Endothelial cell of umbilical vein (primary cell): ENCODE measurements around the gene ENPP3. TPM values are rescaled to one million over a fixed set of nuclear protein-coding genes. Genes with fewer than 3 reads are reported as not detected.

Source experiments
- BruUV-seq: library from RNA; stranded (reverse); fragments of 400-500 nt; replicated peaks from 2 replicates; lab custom pipeline; 2021; lab: Mats Ljungman, UMichigan
- CTCF ChIA-PET: fragments of 300-600, 350-600 bp; sonication (Branson Sonifier 250); formaldehyde crosslinking; loops from one replicate; lab custom pipeline; 2021; ENCODE audit warnings: antibody characterized with exemption, inconsistent platforms; lab: Charles Lee
- POLR2A ChIA-PET: fragments of 300-600, 350-600 bp; sonication (Branson Sonifier 250); formaldehyde crosslinking; loops from one replicate; lab custom pipeline; 2021; ENCODE audit warnings: antibody characterized with exemption, inconsistent platforms; lab: Charles Lee
- DNase-seq: peaks from one replicate; pipeline ENCODE4 v3.0.0-alpha.2; 2011; ENCODE audit warnings: low read depth, low spot score
- FAIRE-seq: peaks from 2 replicates; lab custom pipeline; 2011; peaks lifted over from hg19 to GRCh38; lab: Jason Lieb, UNC
- H2AFZ ChIP-seq: 2 replicates; pipeline ENCODE4 v1.6.0; 2012; ENCODE audit warnings: low read depth, low read length, control low read depth, inconsistent platforms
- H3K27ac ChIP-seq: 2 replicates; pipeline ENCODE4 v1.5.1; 2011; ENCODE audit warnings: low read depth, mild to moderate bottlenecking, control low read depth, low read length, moderate library complexity; ENCODE audit not compliant: insufficient read depth
- H3K27me3 ChIP-seq, 2 experiments: 2 replicates each; pipeline versions ENCODE4 v1.6.0 to v1.6.1; 2011; ENCODE audit warnings: low read length in 2 of 2, mixed read lengths in 1 of 2; ENCODE audit not compliant: control insufficient read depth in 2 of 2, insufficient read depth in 2 of 2
- H3K36me3 ChIP-seq, 2 experiments: 2 replicates in 1 of 2; 3 replicates in 1 of 2; pipeline ENCODE4 v1.5.1; 2011; ENCODE audit warnings: low read length in 2 of 2, mild to moderate bottlenecking in 1 of 2, moderate library complexity in 1 of 2; ENCODE audit not compliant: control insufficient read depth in 2 of 2, insufficient read depth in 2 of 2; ENCODE audit errors: extremely low read depth in 1 of 2
- H3K4me1 ChIP-seq: 3 replicates; pipeline ENCODE4 v1.5.1; 2011; ENCODE audit warnings: mild to moderate bottlenecking, low read length; ENCODE audit not compliant: control insufficient read depth, insufficient read depth; ENCODE audit errors: extremely low read depth
- H3K4me2 ChIP-seq: 2 replicates; pipeline ENCODE4 v1.6.1; 2011; ENCODE audit warnings: low read length, control low read depth, mixed read lengths; ENCODE audit not compliant: insufficient read depth
- H3K4me3 ChIP-seq, 3 experiments: fragments of 200-600 bp in 1 of 3; sonication (generic), shearing (Covaris generic) in 1 of 3; replicated peaks in 1 of 3; 2 replicates each; pipeline ENCODE4 v1.5.1; 2011 to 2016; ENCODE audit warnings: control low read depth in 3 of 3, low read length in 3 of 3, mild to moderate bottlenecking in 2 of 3, inconsistent platforms in 1 of 3, low read depth in 1 of 3, moderate library complexity in 1 of 3; ENCODE audit not compliant: insufficient read depth in 1 of 3
- H3K79me2 ChIP-seq: 2 replicates; pipeline ENCODE4 v1.6.0; 2012; ENCODE audit warnings: low read length, inconsistent platforms; ENCODE audit not compliant: control insufficient read depth, insufficient read depth
- H3K9ac ChIP-seq: replicated peaks from 2 replicates; pipeline ENCODE3; 2011; ENCODE audit warnings: low read length, control low read depth; ENCODE audit not compliant: insufficient read depth; ENCODE audit errors: extremely low read depth
- H3K9me1 ChIP-seq: replicated peaks from 3 replicates; pipeline ENCODE4 v1.6.0; 2011; ENCODE audit warnings: mild to moderate bottlenecking, low read length; ENCODE audit not compliant: control insufficient read depth, insufficient read depth; ENCODE audit errors: extremely low read depth
- H3K9me3 ChIP-seq: replicated peaks from 2 replicates; pipeline ENCODE4 v1.5.1; 2012; ENCODE audit warnings: low read length, inconsistent platforms; ENCODE audit not compliant: control insufficient read depth, insufficient read depth
- H4K20me1 ChIP-seq: replicated peaks from 2 replicates; pipeline ENCODE3; 2011; ENCODE audit warnings: mild to moderate bottlenecking, low read length; ENCODE audit not compliant: control insufficient read depth, insufficient read depth; ENCODE audit errors: extremely low read depth
- CTCF ChIP-seq, 2 donors: IDR thresholded peaks; 1 replicate in 1 of 2; 2 replicates in 1 of 2; pipeline ENCODE4 v1.5.1; 2011; ENCODE audit warnings: low read length in 2 of 2, mild to moderate bottlenecking in 2 of 2, moderate library complexity in 2 of 2, control low read depth in 1 of 2, inconsistent platforms in 1 of 2, low read depth in 1 of 2; ENCODE audit not compliant: insufficient read depth in 1 of 2; ENCODE audit errors: extremely low read depth in 1 of 2
- EZH2 ChIP-seq: IDR thresholded peaks from 2 replicates; pipeline ENCODE4 v1.6.1; 2012; ENCODE audit warnings: borderline replicate concordance, low read depth, mild to moderate bottlenecking, moderate library complexity, low read length, inconsistent platforms; ENCODE audit not compliant: severe bottlenecking
- FOS ChIP-seq: IDR thresholded peaks from 2 replicates; pipeline ENCODE4 v1.6.1; 2011; ENCODE audit warnings: mild to moderate bottlenecking, low read length, moderate library complexity, borderline replicate concordance; ENCODE audit not compliant: insufficient read depth
- GATA2 ChIP-seq: IDR thresholded peaks from 2 replicates; pipeline ENCODE4 v1.7.0; 2011; ENCODE audit warnings: low read depth, mild to moderate bottlenecking, moderate library complexity, mixed read lengths, low read length; ENCODE audit not compliant: insufficient read length, insufficient read depth
- JUN ChIP-seq: IDR thresholded peaks from 2 replicates; pipeline ENCODE4 v1.6.1; 2011; ENCODE audit warnings: borderline replicate concordance, low read depth; ENCODE audit not compliant: insufficient read length, insufficient read depth
- MAX ChIP-seq: IDR thresholded peaks from 2 replicates; pipeline ENCODE4 v1.6.1; 2011; ENCODE audit not compliant: insufficient read depth, insufficient read length
- MYC ChIP-seq: IDR thresholded peaks from one replicate; pipeline ENCODE4 v1.6.1; 2011; ENCODE audit warnings: mild to moderate bottlenecking, low read depth, low read length
- POLR2A ChIP-seq: IDR thresholded peaks from 2 replicates; pipeline ENCODE4 v1.6.1; 2012; ENCODE audit warnings: low read depth, mild to moderate bottlenecking, control low read depth, low read length
- POLR2AphosphoS5 ChIP-seq: IDR thresholded peaks from 2 replicates; pipeline ENCODE4 v1.6.1; 2012; ENCODE audit warnings: low read depth, mild to moderate bottlenecking, control low read depth, low read length, moderate library complexity; ENCODE audit not compliant: insufficient read depth
- dilution Hi-C: fragments of 300-500 bp; cut with MboI; formaldehyde crosslinking; loops from one replicate; pipeline ENCODE4 v1.15.0; 2019; ENCODE audit warnings: low sequenced_read_pairs; ENCODE audit not compliant: extremely low pct_ligation_motif_present
- intact Hi-C: fragments of 100-400 bp; cut with micrococcal nuclease; formaldehyde crosslinking; loops from one replicate; pipeline ENCODE4 v1.10.0; 2022
- polyA plus RNA-seq, 4 experiments: library from polyadenylated mRNA; depleted of rRNA in 3 of 4; stranded (reverse) in 3 of 4; unstranded in 1 of 4; fragments of >200 nt; gene quantifications; 2 replicates each; pipeline versions ENCODE4 v1.2.1 to v1.2.3, GENCODE V29; 2011 to 2012; ENCODE audit warnings: missing spikeins in 1 of 4
- total RNA-seq: library from RNA; stranded (reverse); gene quantifications from 2 replicates; pipeline ENCODE4 v1.2.3, GENCODE V29; 2021

ENPP3 gene
- total and polyA plus RNA-seq, 2 donors (not counting 3 experiments of a cell fraction or from before 2014, with no cell fraction given), result not detected

GRCh38 chr6:131763749-131764148, 126.6 kb downstream of the ENPP3 start:
- BruUV-seq, result no TSS peak
- H3K4me1 ChIP-seq, result no peaks in the 10 kb centered on the region
- intact Hi-C loops, result no loop called here
- no peaks in the 10 kb centered on the region for H3K9me3 ChIP-seq
- H3K79me2 ChIP-seq, result no peaks in the 10 kb centered on the region
- no peaks in the 10 kb centered on the region for H3K9me1 ChIP-seq
- ChIA-PET CTCF (no interaction called here), POLR2A (no interaction called here)
- peaks cover 2 to 3% of the 10 kb centered on the region in 2 experiments for H3K27me3 ChIP-seq
- dilution Hi-C loops, result no loop called here
- TF ChIP-seq MAX (no peak), POLR2A (no peak), MYC (no peak), JUN (no peak), EZH2 (no peak), FOS (no peak), GATA2 (no peak), CTCF (IDR thresholded peaks at IDR 0.05; ENCODE audit: extremely low read depth in 1 of 2, insufficient read depth in 1 of 2, low read depth in 1 of 2, low read length in 2 of 2) (no peak), POLR2AphosphoS5 (no peak)
- H2AFZ ChIP-seq, result no peak overlapping the region
- DNase-seq, result no peak
- no peak overlapping the region for H3K4me2 ChIP-seq
- no peak overlapping the region for H3K4me3 ChIP-seq
- H3K27ac ChIP-seq, result no peak overlapping the region
- H4K20me1 ChIP-seq, result no peaks in the 10 kb centered on the region
- no peak for FAIRE-seq
- no peaks in the 10 kb centered on the region for H3K36me3 ChIP-seq
- H3K9ac ChIP-seq, result no peak overlapping the region
